ENCODE results near the gene HLA-DRA.

DNA sequence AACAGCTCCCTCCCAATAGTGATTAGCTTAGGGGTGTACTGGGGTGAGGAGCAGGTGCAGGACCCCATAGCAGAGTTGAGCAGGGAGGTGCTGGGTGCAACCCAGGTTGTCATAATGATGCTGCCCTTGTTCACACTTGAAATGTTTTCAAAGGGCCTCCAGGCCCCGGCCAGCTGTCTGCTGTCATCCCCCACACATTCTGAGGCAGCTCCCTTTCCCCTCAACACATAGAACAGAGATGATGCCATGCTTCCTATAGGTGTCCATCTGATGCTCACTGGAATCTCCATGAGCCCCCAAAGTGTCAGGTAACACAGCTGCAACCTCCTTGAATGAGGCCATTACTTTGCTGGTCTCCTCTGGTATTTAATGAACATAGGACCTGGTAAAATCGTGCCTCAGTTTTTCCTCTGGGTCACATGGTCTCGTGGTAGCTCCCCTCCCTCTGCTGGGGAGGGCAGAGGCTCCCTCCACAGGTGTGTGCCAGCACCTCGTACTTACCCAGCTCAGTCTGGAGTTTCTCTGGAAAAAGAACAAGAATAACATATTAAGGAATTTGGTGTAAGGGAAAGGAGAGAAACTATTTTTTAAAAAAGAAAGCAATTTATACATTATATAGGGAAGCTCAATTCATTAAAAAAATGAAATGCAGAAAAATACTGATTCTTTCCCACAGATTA lies 38.3 kb upstream of the HLA-DRA start:
- TF ChIP-seq L3MBTL2 (conservative IDR thresholded peaks at IDR 0.05), result no peak
- TF ChIP-seq HDGF (IDR thresholded peaks at IDR 0.05; ENCODE audit: borderline replicate concordance), result no peak
- no peak for TF ChIP-seq SUZ12 (IDR thresholded peaks at IDR 0.05)
- no peak for TF ChIP-seq FOXA1 (IDR thresholded peaks at IDR 0.05)
- no peak for TF ChIP-seq SP1 (IDR thresholded peaks at IDR 0.05)
- TF ChIP-seq ARNT (IDR thresholded peaks at IDR 0.05), result no peak
- TF ChIP-seq LEF1 (IDR thresholded peaks at IDR 0.05; ENCODE audit: borderline replicate concordance), result no peak
- TF ChIP-seq TARDBP (IDR thresholded peaks at IDR 0.05), result no peak
- no peak for TF ChIP-seq FOXM1 (IDR thresholded peaks at IDR 0.05; ENCODE audit: borderline replicate concordance)
- TF ChIP-seq PKNOX1 (IDR thresholded peaks at IDR 0.05), result no peak
- TF ChIP-seq BHLHE40 (IDR thresholded peaks at IDR 0.05; ENCODE audit: borderline replicate concordance), result no peak
- TF ChIP-seq ELF4 (IDR thresholded peaks at IDR 0.05), result no peak
- no peak for TF ChIP-seq NFRKB (IDR thresholded peaks at IDR 0.05)

Measured in HEK293T (cell line).